Heart right ventricle (tissue), 16 donors: Measurements from ENCODE around the gene PHF14. TPM values are rescaled to one million over a fixed set of nuclear protein-coding genes. Genes with fewer than 3 reads are reported as not detected.

Experiments used
- ATAC-seq, 8 donors: fragments of 200-7000 bp; cut with Tn5 transposase; one replicate each; pipeline ENCODE4 v1.9.1; 2020; ENCODE audit warnings: mild to moderate bottlenecking in 8 of 8, moderate library complexity in 8 of 8, moderate number of reproducible peaks in 1 of 8
- DNase-seq, 2 donors: peaks; one replicate each; pipeline ENCODE4 v3.0.0-alpha.2; 2020
- H3K27ac ChIP-seq, 10 donors: fragments of 200-600 bp; sonication (generic) in 2 of 10; one replicate each; pipeline versions ENCODE4 v1.5.0 to v1.8.0; 2020 to 2022; ENCODE audit warnings: mild to moderate bottlenecking in 3 of 10
- H3K27me3 ChIP-seq, 7 donors: fragments of 200-600 bp; one replicate each; pipeline ENCODE4 v1.8.0; 2021 to 2022; ENCODE audit warnings: mild to moderate bottlenecking in 2 of 7
- H3K36me3 ChIP-seq, 9 donors: fragments of 200-600 bp; sonication (generic) in 1 of 9; one replicate each; pipeline versions ENCODE4 v1.5.0 to v1.8.0; 2020 to 2022; ENCODE audit warnings: mild to moderate bottlenecking in 2 of 9
- H3K4me1 ChIP-seq, 9 donors: fragments of 200-600 bp; sonication (generic) in 1 of 9; one replicate each; pipeline versions ENCODE4 v1.5.0 to v1.8.0; 2020 to 2022; ENCODE audit warnings: mild to moderate bottlenecking in 4 of 9
- H3K4me3 ChIP-seq, 10 donors: fragments of 200-600 bp; sonication (generic) in 2 of 10; one replicate each; pipeline versions ENCODE4 v1.5.0 to v1.8.0; 2020 to 2022; ENCODE audit warnings: mild to moderate bottlenecking in 7 of 10, moderate library complexity in 2 of 10
- H3K9me3 ChIP-seq, 11 donors: fragments of 200-600 bp in 10 of 11; sonication (generic) in 2 of 11; one replicate each; pipeline versions ENCODE4 v1.5.0 to v1.8.0; 2013 to 2022; ENCODE audit warnings: mild to moderate bottlenecking in 2 of 11, control low read depth in 1 of 11, moderate library complexity in 1 of 11
- CTCF ChIP-seq, 9 donors: fragments of 200-600 bp; sonication (generic) in 2 of 9; IDR thresholded peaks; one replicate each; pipeline versions ENCODE4 v1.5.0 to v1.8.0; 2021 to 2022; ENCODE audit warnings: antibody characterized with exemption in 9 of 9, mild to moderate bottlenecking in 5 of 9, moderate library complexity in 1 of 9
- WGBS, 2 donors: extraction: QIAGEN DNeasy Blood & Tissue Kit; methylation state at CpG; one replicate each; pipeline ENCODE4 v1.1.7; 2013; ENCODE audit warnings: inconsistent platforms in 1 of 2; 5-methylcytosine and 5-hydroxymethylcytosine counted together
- intact Hi-C, 10 donors: fragments of 100-400 bp; cut with DNase I; formaldehyde crosslinking; loops; one replicate each; pipeline versions ENCODE4 v1.11.1 to v1.14.2; 2022
- polyA plus RNA-seq, 2 donors: library from polyadenylated mRNA; stranded (reverse); fragments of 200-250 nt; gene quantifications; one replicate each; pipeline ENCODE4 v1.2.3, GENCODE V29; 2013
- total RNA-seq, 10 donors: library from RNA; stranded (reverse); fragmentation: NEBNext Ultra II Directional in 3 of 10; extraction: Animal tissue kit (Norgen Biotek cat#: 25700) in 3 of 10; gene quantifications; one replicate each; pipeline versions ENCODE4 v1.2.1 to v1.2.4, GENCODE V29; 2021 to 2023
- donor health status: Arrhythmogenic right ventricular cardiomyopathy.
- donor health status: ischemic (EF 13 %, LVEDD 7.1; RV severe dilation, severe dysfunction).
- donor health status: healthy with polysubstance abuse.
- donor health status: DM: no; HTN: yes; CAD: no.
- donor health status: DM: no; HTN: no; CAD: no.
- donor health status: ischemic (EF 25% LVEDD 6.9; RV normal size, moderate dysfunction).
- donor health status: ischemic (EF 25% LVEDD 5.7; RV mildly dilated, moderate dysfunction).
- donor health status: healthy.
- donor health status: DM: yes; HTN: yes; CAD: no.
- donor health status: Ischemic cardiomyopathy.
- donor health status: ischemic (EF 35%, LVEDD 5.7; RV mildly dilated, moderate dysfunction).
- donor health status: nonischemic (EF 11% LVEDD 7.7; RV severe dilation, severe dysfunction).
- donor health status: DM: yes; HTN: yes; CAD: no.
- donor health status: PGD.
- donor health status: ischemic (EF 29% LVEDD 5.4; RV normal size, mild dysfunction).
- donor health status: nonischemic (EF 23%, LVEDD 6.1; RV moderate dilation, normal function).

The PHF14 gene
- total and polyA plus RNA-seq, 12 donors, result 11.9 to 21.4 (median 14.8) TPM

GRCh38 chr7:11208883-11209465 is 235.3 kb downstream of the PHF14 start:
- H3K27me3 ChIP-seq, result no peaks in the 10 kb centered on the region
- H3K4me1 ChIP-seq, result peaks cover 0 to 10% (median 0%) of the 10 kb centered on the region in 9 donors
- intact Hi-C loops, result no loop called here
- H3K36me3 ChIP-seq, result no peaks in the 10 kb centered on the region
- no peaks in the 10 kb centered on the region for H3K9me3 ChIP-seq
- no peak for DNase-seq
- H3K4me3 ChIP-seq, result no peak overlapping the region
- no peak for TF ChIP-seq CTCF (IDR thresholded peaks at IDR 0.05)
- H3K27ac ChIP-seq, result no peak overlapping the region
- 80% methylated on average over 5 of the region's 5 CpGs for WGBS, 2 donors
- ATAC-seq, result no peak

- TF ChIP-seq CTCF (IDR thresholded peaks at IDR 0.05), result no peak
- Histone ChIP-seq H3K9me3 (no peaks in the 10 kb centered on the region), H3K4me1 (peaks cover 0 to 10% (median 0%) of the 10 kb centered on the region in 9 donors), H3K36me3 (no peaks in the 10 kb centered on the region), H3K4me3 (no peak overlapping the region), H3K27ac (no peak overlapping the region), H3K27me3 (no peaks in the 10 kb centered on the region)
- intact Hi-C loops, result loop anchor here in 1 of 10 donors (5.0 kb wide), 1 partner anchor 268 kb away; a partner anchor contains a TSS
- DNase-seq (no peak), ATAC-seq (no peak)
- 90 to 94% methylated on average over 2 of the region's 2 CpGs for WGBS, 2 donors
Observed at GRCh38 chr7:11210374-11210773, 236.7 kb downstream of the PHF14 start.

GRCh38 chr7:11212080-11212711 is 238.5 kb downstream of the PHF14 start:
- Histone ChIP-seq H3K4me1 (peaks cover 0 to 10% (median 0%) of the 10 kb centered on the region in 9 donors), H3K4me3 (no peak overlapping the region), H3K27me3 (no peaks in the 10 kb centered on the region), H3K36me3 (no peaks in the 10 kb centered on the region), H3K9me3 (no peaks in the 10 kb centered on the region), H3K27ac (no peak overlapping the region)
- 42% methylated on average over 4 of the region's 4 CpGs for WGBS, 2 donors
- peak; percentile 63 to 90 (median 85) for TF ChIP-seq CTCF (IDR thresholded peaks at IDR 0.05)
- DNase-seq, result peak in 1 of 2 donors; percentile 49
- intact Hi-C loops, result loop anchor here in 1 of 10 donors (5.0 kb wide), 1 partner anchor 270 kb away; a partner anchor contains a TSS
- peak in 6 of 8 donors; percentile 56 to 84 (median 69) for ATAC-seq

GRCh38 chr7:11212816-11213215 is 239.1 kb downstream of the PHF14 start:
- ATAC-seq (no peak), DNase-seq (no peak)
- H3K36me3 ChIP-seq, result no peaks in the 10 kb centered on the region
- H3K4me1 ChIP-seq, result peaks cover 0 to 10% (median 0%) of the 10 kb centered on the region in 9 donors
- 51 to 60% methylated on average over 1 of the region's 1 CpG for WGBS, 2 donors
- H3K9me3 ChIP-seq, result no peaks in the 10 kb centered on the region
- H3K27me3 ChIP-seq, result no peaks in the 10 kb centered on the region
- H3K4me3 ChIP-seq, result no peak overlapping the region
- no peak for TF ChIP-seq CTCF (IDR thresholded peaks at IDR 0.05)
- intact Hi-C loops, result loop anchor here in 1 of 10 donors (5.0 kb wide), 1 partner anchor 271 kb away; a partner anchor contains a TSS
- no peak overlapping the region for H3K27ac ChIP-seq
